Measurements from ENCODE around the gene IFNA21.

The IFNA21 gene

GRCh38 chr9:21121595-21122251, 44.7 kb downstream of the IFNA21 start:
- no peak for TF ChIP-seq CTCF (conservative IDR thresholded peaks at IDR 0.05)
- no peak overlapping the region for H3K27ac ChIP-seq

GRCh38 chr9:21121079-21121478, 45.4 kb downstream of the IFNA21 start:
- TF ChIP-seq CTCF (conservative IDR thresholded peaks at IDR 0.05) = no peak
- H3K27ac ChIP-seq = no peak overlapping the region

GRCh38 chr9:21119093-21119770, 47.2 kb downstream of the IFNA21 start:
- TF ChIP-seq CTCF (conservative IDR thresholded peaks at IDR 0.05) = no peak
- H3K27ac ChIP-seq = peak overlapping the region; percentile 56

Data from VCaP (cell line).